ENCODE results near the gene STK11. TPM values are rescaled to one million over a fixed set of nuclear protein-coding genes. Genes with fewer than 3 reads are reported as not detected.

Gene STK11
- total RNA-seq, 1 donor from 2014 or later: 67.6 TPM

- no peaks in the 10 kb centered on the region for H3K27me3 Mint-ChIP-seq
- ATAC-seq (ENCODE audit: low read depth): no peak
- H3K4me1 Mint-ChIP-seq: peaks cover 2% of the 10 kb centered on the region
- POLR2A ChIA-PET: no interaction called here
- H3K27ac Mint-ChIP-seq: no peak overlapping the region
- peaks cover 17% of the 10 kb centered on the region for H3K36me3 Mint-ChIP-seq (ENCODE audit: low read depth)
- DNase-seq: no peak
- no peak overlapping the region for H3K4me3 Mint-ChIP-seq
- no peaks in the 10 kb centered on the region for H3K9me3 Mint-ChIP-seq
- intact Hi-C loops (cut with micrococcal nuclease): no loop called here
- CTCF ChIA-PET: no interaction called here
- no peak for TF ChIP-seq CTCF (IDR thresholded peaks at IDR 0.05)
These were observed 21.1 kb downstream of the STK11 start for GRCh38 chr19:1226522-1227303.

GRCh38 chr19:1227304-1228054 is 21.9 kb downstream of the STK11 start:
- no peak overlapping the region for H3K27ac Mint-ChIP-seq
- no peaks in the 10 kb centered on the region for H3K9me3 Mint-ChIP-seq
- H3K27me3 Mint-ChIP-seq: no peaks in the 10 kb centered on the region
- peaks cover 17% of the 10 kb centered on the region for H3K36me3 Mint-ChIP-seq (ENCODE audit: low read depth)
- H3K4me1 Mint-ChIP-seq: peaks cover 2% of the 10 kb centered on the region
- POLR2A ChIA-PET: no interaction called here
- no peak for TF ChIP-seq CTCF (IDR thresholded peaks at IDR 0.05)
- DNase-seq (no peak), ATAC-seq (ENCODE audit: low read depth) (no peak)
- H3K4me3 Mint-ChIP-seq: no peak overlapping the region
- intact Hi-C loops (cut with micrococcal nuclease): no loop called here
- CTCF ChIA-PET: no interaction called here

GRCh38 chr19:1228161-1228957 is 22.8 kb downstream of the STK11 start:
- H3K9me3 Mint-ChIP-seq: no peaks in the 10 kb centered on the region
- no peak for TF ChIP-seq CTCF (IDR thresholded peaks at IDR 0.05)
- intact Hi-C loops (cut with micrococcal nuclease): no loop called here
- CTCF ChIA-PET: no interaction called here
- H3K36me3 Mint-ChIP-seq (ENCODE audit: low read depth): peaks cover 12% of the 10 kb centered on the region
- ATAC-seq (ENCODE audit: low read depth): no peak
- no peak for DNase-seq
- POLR2A ChIA-PET: no interaction called here
- H3K27me3 Mint-ChIP-seq: no peaks in the 10 kb centered on the region
- no peaks in the 10 kb centered on the region for H3K4me1 Mint-ChIP-seq
- H3K4me3 Mint-ChIP-seq: no peak overlapping the region
- H3K27ac Mint-ChIP-seq: no peak overlapping the region

- Mint-ChIP-seq H3K9me3 (no peaks in the 10 kb centered on the region), H3K4me3 (no peak overlapping the region), H3K27me3 (no peaks in the 10 kb centered on the region), H3K4me1 (no peaks in the 10 kb centered on the region), H3K27ac (no peak overlapping the region), H3K36me3 (ENCODE audit: low read depth) (peaks cover 12% of the 10 kb centered on the region)
- CTCF ChIA-PET: no interaction called here
- POLR2A ChIA-PET: no interaction called here
- ATAC-seq (ENCODE audit: low read depth) (no peak), DNase-seq (no peak)
- intact Hi-C loops (cut with micrococcal nuclease): no loop called here
- no peak for TF ChIP-seq CTCF (IDR thresholded peaks at IDR 0.05)
These were observed 23.7 kb downstream of the STK11 start for GRCh38 chr19:1229056-1229923.

Data from activated B cell treated with CpG ODN at 0.5 μM for 24 hours (primary cell).